ENCODE results near the gene MYO5A. TPM values are rescaled to one million over a fixed set of nuclear protein-coding genes. Genes with fewer than 3 reads are reported as not detected.

Gene MYO5A
- total and polyA plus RNA-seq, 10 of the 15 experiments (the other 5 are each of a cell fraction or from before 2014, with no cell fraction given): 4.2 to 42.9 (median 31.1) TPM

DNA sequence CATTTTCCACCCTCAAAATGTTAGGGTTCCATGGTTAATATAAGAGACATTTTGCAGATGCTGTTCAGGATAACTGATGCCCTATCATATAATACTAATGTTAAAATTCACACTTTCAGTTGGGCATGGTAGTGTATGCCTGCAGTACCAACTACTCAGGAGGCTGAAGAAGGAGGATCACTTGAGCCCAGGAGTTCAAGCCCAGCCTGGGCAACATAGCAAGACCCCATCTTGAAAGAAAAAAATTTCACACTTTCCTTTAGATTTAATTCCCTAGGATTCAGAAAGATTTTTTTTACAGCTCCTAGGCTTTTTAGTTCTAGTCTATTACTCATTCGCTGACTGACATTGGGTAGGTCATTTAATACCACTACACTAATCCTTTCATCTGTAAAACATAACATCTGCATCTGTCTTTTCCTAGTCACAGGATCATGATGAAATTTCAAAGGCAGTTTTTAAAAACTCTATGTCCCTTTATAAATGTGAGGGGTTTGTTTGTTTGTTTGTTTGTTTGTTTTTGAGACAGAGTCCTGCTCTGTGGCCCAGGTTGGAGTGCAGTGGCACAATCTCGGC is 103.7 kb downstream of the MYO5A start (continued):
- TF ChIP-seq, protein P1, sequence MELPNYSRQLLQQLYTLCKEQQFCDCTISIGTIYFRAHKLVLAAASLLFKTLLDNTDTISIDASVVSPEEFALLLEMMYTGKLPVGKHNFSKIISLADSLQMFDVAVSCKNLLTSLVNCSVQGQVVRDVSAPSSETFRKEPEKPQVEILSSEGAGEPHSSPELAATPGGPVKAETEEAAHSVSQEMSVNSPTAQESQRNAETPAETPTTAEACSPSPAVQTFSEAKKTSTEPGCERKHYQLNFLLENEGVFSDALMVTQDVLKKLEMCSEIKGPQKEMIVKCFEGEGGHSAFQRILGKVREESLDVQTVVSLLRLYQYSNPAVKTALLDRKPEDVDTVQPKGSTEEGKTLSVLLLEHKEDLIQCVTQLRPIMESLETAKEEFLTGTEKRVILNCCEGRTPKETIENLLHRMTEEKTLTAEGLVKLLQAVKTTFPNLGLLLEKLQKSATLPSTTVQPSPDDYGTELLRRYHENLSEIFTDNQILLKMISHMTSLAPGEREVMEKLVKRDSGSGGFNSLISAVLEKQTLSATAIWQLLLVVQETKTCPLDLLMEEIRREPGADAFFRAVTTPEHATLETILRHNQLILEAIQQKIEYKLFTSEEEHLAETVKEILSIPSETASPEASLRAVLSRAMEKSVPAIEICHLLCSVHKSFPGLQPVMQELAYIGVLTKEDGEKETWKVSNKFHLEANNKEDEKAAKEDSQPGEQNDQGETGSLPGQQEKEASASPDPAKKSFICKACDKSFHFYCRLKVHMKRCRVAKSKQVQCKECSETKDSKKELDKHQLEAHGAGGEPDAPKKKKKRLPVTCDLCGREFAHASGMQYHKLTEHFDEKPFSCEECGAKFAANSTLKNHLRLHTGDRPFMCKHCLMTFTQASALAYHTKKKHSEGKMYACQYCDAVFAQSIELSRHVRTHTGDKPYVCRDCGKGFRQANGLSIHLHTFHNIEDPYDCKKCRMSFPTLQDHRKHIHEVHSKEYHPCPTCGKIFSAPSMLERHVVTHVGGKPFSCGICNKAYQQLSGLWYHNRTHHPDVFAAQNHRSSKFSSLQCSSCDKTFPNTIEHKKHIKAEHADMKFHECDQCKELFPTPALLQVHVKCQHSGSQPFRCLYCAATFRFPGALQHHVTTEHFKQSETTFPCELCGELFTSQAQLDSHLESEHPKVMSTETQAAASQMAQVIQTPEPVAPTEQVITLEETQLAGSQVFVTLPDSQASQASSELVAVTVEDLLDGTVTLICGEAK (IDR thresholded peaks at IDR 0.05; ENCODE audit: borderline replicate concordance): no peak
- TF ChIP-seq, protein P2, sequence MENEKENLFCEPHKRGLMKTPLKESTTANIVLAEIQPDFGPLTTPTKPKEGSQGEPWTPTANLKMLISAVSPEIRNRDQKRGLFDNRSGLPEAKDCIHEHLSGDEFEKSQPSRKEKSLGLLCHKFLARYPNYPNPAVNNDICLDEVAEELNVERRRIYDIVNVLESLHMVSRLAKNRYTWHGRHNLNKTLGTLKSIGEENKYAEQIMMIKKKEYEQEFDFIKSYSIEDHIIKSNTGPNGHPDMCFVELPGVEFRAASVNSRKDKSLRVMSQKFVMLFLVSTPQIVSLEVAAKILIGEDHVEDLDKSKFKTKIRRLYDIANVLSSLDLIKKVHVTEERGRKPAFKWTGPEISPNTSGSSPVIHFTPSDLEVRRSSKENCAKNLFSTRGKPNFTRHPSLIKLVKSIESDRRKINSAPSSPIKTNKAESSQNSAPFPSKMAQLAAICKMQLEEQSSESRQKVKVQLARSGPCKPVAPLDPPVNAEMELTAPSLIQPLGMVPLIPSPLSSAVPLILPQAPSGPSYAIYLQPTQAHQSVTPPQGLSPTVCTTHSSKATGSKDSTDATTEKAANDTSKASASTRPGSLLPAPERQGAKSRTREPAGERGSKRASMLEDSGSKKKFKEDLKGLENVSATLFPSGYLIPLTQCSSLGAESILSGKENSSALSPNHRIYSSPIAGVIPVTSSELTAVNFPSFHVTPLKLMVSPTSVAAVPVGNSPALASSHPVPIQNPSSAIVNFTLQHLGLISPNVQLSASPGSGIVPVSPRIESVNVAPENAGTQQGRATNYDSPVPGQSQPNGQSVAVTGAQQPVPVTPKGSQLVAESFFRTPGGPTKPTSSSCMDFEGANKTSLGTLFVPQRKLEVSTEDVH (IDR thresholded peaks at IDR 0.05; ENCODE audit: low read depth, partially characterized antibody): no peak
- TF ChIP-seq, protein P3, sequence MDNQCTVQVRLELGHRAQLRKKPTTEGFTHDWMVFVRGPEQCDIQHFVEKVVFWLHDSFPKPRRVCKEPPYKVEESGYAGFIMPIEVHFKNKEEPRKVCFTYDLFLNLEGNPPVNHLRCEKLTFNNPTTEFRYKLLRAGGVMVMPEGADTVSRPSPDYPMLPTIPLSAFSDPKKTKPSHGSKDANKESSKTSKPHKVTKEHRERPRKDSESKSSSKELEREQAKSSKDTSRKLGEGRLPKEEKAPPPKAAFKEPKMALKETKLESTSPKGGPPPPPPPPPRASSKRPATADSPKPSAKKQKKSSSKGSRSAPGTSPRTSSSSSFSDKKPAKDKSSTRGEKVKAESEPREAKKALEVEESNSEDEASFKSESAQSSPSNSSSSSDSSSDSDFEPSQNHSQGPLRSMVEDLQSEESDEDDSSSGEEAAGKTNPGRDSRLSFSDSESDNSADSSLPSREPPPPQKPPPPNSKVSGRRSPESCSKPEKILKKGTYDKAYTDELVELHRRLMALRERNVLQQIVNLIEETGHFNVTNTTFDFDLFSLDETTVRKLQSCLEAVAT (IDR thresholded peaks at IDR 0.05): no peak
- TF ChIP-seq EP300 (IDR thresholded peaks at IDR 0.05; ENCODE audit: borderline replicate concordance in 1 of 2, control insufficient read depth in 1 of 2, low read depth in 2 of 2, low read length in 2 of 2): no peak
- TF ChIP-seq GABPA (IDR thresholded peaks at IDR 0.05; ENCODE audit: low read depth): no peak
- TF ChIP-seq SUZ12 (IDR thresholded peaks at IDR 0.05; ENCODE audit: unreplicated experiment): no peak
- TF ChIP-seq, protein P4, sequence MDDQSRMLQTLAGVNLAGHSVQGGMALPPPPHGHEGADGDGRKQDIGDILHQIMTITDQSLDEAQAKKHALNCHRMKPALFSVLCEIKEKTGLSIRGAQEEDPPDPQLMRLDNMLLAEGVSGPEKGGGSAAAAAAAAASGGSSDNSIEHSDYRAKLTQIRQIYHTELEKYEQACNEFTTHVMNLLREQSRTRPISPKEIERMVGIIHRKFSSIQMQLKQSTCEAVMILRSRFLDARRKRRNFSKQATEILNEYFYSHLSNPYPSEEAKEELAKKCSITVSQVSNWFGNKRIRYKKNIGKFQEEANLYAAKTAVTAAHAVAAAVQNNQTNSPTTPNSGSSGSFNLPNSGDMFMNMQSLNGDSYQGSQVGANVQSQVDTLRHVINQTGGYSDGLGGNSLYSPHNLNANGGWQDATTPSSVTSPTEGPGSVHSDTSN (IDR thresholded peaks at IDR 0.05; ENCODE audit: insufficient replicate concordance, low read depth, low read length): no peak
- TF ChIP-seq, protein P5, sequence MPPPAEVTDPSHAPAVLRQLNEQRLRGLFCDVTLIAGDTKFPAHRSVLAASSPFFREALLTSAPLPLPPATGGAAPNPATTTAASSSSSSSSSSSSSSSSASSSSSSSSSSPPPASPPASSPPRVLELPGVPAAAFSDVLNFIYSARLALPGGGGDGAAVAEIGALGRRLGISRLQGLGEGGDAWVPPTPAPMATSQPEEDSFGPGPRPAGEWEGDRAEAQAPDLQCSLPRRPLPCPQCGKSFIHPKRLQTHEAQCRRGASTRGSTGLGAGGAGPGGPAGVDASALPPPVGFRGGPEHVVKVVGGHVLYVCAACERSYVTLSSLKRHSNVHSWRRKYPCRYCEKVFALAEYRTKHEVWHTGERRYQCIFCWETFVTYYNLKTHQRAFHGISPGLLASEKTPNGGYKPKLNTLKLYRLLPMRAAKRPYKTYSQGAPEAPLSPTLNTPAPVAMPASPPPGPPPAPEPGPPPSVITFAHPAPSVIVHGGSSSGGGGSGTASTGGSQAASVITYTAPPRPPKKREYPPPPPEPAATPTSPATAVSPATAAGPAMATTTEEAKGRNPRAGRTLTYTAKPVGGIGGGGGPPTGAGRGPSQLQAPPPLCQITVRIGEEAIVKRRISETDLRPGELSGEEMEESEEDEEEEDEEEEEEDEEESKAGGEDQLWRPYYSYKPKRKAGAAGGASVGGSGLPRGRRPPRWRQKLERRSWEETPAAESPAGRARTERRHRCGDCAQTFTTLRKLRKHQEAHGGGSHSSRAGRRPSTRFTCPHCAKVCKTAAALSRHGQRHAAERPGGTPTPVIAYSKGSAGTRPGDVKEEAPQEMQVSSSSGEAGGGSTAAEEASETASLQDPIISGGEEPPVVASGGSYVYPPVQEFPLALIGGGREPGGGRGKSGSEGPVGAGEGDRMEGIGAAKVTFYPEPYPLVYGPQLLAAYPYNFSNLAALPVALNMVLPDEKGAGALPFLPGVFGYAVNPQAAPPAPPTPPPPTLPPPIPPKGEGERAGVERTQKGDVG (CRISPR knock-in tag; IDR thresholded peaks at IDR 0.05): no peak
- no peak for TF ChIP-seq NFYB (IDR thresholded peaks at IDR 0.05; ENCODE audit: insufficient read depth, low read depth, low read length)
- TF ChIP-seq KAT2A (conservative IDR thresholded peaks at IDR 0.05; ENCODE audit: control insufficient read depth, low read depth, low read length): no peak
- no peak for TF ChIP-seq KLF5 (IDR thresholded peaks at IDR 0.05; ENCODE audit: partially characterized antibody)
- TF ChIP-seq CHD4 (IDR thresholded peaks at IDR 0.05): no peak
